Bone marrow (tissue), 2 donors: ENCODE results near the gene DTX2.
"Not testable (repeated sequence)": the region's sequence is repeated elsewhere in the genome, so short reads cannot be mapped to it uniquely, and the experiment has no call there.

Experiments
- DNase-seq, 2 donors: peaks; one replicate each; lab custom pipeline; 2025; lab: John Stamatoyannopoulos, UW

DTX2 gene

DNA sequence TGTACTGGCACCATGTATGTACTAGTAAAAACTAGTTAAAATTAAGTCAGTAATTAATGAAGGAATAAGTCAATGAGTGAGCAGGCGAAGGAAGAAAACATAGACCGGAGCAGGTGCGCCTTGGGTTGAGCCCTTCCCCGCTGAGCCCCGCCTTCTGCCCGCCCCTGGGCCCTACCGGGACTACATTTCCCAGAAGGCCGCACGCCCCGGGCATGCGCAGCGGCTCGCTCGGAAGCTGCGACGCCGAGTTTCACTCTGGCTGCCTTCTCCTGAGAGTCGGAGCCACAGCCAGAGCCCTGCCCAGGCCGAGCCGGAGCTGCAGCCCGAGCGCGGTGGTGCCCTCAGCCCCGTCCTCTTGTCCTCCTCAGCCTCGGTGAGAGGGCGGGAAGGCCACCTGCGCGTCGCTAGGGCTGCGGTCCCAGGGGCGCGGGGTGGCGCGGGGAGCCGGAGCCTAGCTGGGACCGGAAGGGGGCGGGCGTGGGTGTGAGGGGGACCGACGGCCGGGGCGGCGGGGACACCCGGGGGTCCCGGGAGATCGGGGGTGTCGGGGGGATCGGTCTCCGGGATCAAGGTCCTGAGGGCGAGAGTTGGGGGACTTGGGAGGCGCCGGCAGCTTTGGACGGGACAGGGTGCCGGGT lies at the start of gene DTX2:
TSS of gene DTX2 (plus strand) at position 246 of the 638 bp plus-strand sequence. CDS start 18,801 bp downstream, outside the sequence.
- not testable (repeated sequence) for DNase-seq

DNA sequence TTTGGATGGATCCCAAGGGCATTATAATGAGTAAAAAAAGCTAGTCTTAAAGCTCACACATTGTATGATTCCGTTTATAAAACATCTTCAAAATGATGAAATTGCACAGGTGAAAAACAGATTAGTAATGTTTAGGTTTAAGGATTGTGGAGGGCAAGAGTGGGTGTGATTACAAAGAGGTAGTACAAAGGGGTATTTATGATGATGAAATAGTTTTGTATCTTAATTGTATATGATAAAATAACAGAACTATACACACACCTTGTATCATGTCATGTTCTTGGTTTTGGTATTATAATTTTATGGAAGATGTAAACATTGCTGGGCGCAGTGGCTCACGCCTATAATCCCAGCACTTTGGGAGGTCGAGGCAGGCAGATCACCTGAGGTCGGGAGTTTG lies 49.3 kb upstream of the DTX2 start:
- no peak for DNase-seq

DNA sequence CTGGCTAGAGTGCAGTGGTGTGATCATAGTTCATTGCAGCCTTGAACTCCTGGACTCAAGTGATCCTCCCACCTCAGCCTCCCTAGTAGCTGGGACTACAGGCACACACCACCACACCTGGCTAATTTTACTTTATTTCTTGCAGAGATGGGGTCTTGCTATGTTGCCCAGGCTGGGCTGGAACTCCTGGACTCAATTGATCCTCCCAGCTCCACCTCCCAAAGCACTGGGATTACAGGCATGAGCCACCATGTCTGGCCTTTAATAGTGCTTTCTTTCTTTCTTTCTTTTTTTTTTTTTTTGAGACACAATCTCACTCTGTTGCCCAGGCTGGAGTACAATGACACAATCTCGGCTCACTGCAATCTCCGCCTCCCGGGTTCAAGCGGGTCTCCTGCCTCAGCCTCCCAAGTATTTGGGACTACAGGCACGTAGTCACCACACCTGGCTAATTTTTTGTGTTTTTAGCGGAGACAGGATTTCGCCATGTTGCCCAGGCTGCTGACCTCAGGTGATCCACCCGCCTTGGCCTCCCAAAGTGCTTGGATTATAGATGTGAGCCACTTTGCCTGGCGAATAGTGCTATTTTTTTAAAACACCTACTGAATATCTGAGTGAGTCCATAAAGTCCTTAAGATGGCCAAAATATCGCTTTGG lies 43.7 kb upstream of the DTX2 start:
- DNase-seq: not testable (repeated sequence)

DNA sequence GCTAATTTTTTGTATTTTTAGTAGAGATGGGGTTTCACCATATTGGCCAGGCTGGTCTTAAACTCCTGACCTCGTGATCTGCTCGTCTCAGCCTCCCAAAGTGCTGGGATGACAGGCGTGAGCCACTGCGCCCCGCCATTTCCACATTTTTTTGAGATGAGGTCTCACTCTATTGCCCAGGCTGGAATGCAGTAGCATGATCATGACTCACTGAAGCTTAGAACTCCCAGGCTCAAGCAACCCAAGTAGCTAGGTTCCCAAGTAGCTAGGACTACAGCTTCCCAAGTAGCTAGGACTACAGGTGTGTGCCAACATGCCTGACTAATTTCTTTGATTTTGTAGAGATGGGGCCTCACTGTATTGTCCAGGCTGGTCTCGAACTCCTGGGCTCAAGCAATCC lies 40.4 kb upstream of the DTX2 start:
- DNase-seq: not testable (repeated sequence)

DNA sequence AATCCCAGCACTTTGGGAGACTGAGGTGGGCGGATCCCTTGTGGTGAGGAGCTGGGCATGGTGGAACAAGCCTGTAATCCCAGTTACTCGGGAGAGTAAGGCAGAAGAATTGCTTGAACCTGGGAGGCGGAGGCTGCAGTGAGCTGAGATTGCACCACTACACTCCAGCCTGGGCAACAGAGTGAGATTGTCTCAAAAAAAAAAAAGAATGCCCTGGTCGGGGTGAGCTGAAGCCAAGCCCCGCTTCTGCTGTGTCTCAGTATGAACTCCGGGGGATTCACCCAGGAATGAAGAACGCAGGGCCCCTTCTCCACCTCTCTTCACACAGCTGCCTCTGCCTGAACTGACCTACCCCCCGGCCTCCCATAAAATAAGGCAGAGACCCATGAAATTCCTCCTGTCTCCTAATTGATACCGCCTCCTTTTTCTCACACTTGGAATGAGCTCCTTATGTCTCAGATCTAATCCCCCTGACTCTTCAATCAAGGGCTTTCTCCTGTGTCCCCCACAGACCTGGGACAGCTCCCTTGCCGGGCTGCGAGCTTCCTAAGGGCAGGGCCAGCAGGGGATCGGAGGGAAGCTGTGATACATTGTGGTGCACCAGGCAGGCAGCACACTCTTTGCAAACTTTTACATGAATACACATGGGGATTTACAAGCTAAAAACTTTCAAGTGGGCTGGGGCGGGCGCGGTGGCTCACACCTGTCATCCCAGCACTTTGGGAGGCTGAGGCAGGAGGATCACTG lies 37.7 kb upstream of the DTX2 start:
- DNase-seq: no peak

DNA sequence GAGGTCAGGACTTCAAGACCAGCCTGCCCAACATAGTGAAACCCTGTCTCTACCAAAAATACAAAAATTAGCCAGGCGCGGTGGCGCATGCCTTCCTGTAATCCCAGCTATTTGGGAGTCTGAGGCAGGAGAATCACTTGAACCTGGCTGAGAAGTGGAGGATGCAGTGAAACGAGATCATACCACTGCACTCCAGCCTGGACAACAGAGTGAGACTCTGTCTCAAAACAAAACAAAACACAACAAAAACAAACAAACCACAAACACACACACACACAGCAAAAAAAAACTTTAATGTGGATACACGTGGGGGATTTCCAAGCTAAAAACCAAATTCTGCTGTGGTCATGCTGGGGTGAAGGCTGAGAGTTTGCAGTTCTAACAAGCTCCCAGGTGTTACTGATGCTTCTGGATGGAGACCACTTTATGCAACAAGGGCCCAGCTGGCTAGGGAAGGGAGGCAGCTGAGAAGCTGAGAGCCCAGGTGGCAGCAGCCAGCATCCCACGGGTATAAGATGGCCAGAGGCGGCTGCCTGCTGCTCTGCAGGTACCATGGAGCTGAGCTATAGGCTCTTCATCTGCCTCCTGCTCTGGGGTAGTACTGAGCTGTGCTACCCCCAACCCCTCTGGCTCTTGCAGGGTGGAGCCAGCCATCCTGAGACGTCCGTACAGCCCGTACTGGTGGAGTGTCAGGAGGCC lies 36.9 kb upstream of the DTX2 start, which contains the start of gene ZP3:
TSS of gene ZP3 (plus strand) at position 538 of the 699 bp plus-strand sequence. CDS start at position 553, 15 bp downstream.
- no peak for DNase-seq

DNA sequence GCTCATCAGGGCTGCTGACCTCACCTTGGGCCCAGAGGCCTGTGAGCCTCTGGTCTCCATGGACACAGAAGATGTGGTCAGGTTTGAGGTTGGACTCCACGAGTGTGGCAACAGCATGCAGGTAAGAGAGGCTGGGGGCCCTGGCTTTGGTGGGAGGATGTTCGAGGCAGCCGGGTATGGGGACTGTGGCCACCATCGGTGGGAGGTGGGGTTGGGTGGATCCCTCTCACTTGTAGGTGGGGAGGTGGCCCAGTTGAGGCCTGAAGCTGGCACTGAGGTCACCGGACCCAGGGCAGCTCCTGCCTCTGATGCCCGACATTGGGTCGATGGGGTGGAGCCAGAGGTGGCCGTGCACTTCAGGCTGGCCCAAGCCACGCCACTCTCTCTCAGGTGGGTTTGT lies 36.4 kb upstream of the DTX2 start:
- no peak for DNase-seq

DNA sequence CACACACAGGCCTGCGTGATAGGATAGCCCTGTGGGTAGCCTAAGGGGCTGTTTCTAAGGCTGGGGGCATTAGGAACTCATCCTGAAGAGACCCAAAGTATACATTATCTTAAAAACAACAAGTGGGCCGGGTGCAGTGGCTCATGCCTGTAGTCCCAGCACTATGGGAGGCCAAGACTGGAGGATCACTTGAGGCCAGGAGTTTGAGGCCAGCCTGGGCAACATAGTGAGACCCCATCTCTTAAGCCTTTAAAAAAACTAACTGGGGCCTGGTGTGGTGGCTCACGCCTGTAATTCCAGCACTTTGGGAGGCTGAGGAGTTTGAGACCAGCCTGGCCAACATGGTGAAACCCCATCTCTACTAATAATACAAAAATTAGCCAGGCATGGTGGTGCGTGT lies 36.0 kb upstream of the DTX2 start:
- not testable (repeated sequence) for DNase-seq

DNA sequence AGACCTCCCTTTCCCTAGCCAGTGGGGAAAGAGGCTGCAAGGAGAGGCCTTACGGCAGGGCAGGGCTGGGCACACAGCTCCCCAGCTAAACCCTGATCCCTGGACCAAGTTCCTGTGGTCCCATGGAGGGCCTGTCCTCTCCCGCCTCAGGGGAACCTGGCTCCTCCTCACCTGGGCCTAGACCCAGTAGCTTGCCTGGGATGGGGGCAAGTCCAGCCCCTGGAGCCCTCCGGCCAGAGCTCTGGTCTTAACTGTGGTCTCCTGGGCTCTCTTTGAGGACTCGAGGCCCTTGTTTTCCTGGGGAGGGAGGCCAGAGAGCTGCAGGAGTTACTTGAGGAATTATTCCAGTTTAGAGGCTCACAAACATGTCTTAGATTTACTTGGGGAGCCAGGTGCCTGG lies 35.3 kb upstream of the DTX2 start:
- no peak for DNase-seq

DNA sequence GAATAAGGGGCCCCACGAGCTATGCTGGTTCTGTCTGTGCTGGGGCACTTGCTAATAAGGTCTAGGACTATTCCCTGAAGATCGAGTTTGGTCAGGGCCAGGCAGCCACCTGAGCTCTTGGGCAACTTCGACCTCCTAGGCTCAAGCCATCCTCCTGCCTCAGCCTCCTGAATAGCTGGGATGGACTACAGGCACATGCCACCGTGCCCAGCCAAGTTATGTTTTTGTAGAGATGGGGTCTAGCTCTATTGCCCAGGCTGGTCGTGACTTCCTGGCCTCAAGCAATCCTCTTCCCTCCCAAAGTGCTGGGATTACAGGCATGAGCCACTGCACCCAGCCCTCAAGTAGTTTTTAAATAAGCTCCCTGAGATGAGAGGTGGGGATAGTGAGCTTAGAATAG lies 33.9 kb upstream of the DTX2 start:
- DNase-seq: no peak

DNA sequence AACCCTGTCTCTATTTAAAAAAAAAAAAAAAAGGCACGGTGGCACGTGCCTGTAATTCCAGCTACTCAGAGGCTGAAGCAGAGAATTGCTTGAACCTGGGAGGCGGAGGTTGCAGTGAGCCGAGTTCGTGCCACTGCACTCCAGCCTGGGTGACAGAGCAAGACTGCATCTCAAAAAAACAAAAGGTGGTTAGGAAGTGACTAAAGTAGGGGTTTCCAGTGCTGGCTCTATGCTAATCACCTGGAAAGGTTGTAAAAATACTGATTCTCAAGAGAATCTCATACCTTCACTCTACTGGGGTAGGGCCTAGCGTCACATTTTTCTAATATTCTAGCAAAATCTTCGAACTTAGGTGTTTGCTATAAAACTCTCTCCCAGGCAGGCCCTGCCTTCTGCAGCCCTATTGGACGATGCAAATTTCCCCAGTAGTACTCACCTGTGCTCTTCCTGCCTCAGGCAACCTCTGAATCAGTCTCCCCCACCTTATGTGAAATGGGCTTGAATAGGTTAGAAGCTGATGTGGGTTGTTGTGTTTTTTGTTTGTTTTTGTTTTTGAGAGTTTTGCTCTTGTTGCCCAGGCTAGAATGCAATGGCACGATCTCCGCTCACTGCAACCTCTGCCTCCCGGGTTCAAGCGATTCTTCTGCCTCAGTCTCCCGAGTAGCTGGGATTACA lies 33.2 kb upstream of the DTX2 start:
- DNase-seq: no peak

DNA sequence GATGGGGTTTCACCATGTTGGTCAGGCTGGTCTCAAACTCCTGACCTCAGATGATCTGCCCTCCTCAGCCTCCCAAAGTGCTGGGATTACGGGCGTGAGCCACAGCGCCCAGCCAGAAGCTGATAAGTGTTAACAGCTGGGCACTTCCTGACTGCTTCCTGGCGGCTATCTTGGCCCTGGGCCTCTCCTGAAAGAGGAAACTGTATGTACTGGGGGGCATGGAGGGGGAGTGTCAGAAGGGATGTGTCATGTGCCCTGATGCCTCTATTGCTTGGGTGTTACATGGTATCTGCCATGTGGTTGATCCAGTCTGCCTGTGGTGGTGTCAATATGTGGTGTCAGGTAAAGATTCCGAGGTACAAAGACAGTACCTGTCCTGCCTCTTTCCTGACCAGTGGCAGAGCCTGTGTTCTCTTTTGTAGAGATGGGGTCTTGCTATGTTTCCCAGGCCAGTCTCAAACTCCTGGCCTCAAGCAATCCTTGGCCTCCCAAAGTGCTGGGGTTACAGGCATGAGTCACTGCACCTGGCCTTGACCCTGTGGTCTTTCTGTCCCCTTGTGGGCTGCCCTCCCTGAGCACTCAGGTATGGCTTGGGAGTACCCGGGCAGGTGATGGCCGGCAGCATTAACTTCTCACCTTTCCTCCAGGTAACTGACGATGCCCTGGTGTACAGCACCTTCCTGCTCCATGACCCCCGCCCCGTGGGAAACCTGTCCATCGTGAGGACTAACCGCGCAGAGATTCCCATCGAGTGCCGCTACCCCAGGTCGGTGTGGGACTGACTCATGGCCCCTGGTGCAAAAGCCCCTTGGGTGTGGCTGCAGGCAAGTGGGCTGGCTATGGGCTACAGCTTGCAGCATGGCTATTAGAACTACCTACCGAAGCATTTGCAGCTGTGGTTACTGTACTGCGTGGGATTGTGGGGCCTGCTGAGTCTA lies 32.4 kb upstream of the DTX2 start:
- peak in 1 of 2 donors; percentile 46 for DNase-seq

DNA sequence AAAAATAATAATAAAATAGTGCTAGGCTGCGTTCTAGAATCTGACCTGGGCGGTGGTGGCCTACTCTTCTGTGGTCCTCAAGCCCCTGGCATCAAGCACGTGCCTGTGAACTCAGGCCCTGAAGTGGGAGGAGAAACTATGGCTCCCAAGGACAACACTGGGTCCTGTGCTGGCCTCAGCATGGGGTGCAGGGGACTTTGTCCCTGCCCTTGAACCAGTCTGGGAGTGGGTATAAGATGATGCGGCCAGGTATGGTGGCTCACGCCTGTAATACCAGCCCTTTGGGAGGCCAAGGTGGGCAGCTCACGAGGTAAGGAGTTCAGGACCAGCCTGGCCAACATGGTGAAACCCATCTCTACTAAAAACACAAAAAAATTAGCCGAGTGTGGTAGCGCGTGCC lies 31.3 kb upstream of the DTX2 start:
- DNase-seq: no peak

DNA sequence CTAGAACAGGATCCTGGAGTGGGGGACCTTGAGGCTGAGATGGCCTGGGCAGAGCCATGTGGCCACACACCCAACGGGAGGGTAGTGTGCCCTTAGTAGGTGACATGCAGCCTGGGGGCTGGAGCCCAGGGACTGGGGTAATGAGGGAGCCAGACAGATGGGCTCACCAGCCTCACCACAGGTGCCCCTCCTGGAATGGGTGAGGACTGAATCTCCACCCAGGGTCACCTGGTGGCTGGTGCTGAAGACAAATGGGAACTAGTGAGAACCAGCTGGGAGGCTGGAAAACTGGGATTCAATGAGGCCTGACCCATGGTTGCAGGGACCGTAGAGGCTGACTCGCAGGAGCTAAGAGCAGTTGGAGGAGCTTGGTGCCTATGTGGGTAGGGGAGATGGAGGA lies 30.7 kb upstream of the DTX2 start:
- no peak for DNase-seq

DNA sequence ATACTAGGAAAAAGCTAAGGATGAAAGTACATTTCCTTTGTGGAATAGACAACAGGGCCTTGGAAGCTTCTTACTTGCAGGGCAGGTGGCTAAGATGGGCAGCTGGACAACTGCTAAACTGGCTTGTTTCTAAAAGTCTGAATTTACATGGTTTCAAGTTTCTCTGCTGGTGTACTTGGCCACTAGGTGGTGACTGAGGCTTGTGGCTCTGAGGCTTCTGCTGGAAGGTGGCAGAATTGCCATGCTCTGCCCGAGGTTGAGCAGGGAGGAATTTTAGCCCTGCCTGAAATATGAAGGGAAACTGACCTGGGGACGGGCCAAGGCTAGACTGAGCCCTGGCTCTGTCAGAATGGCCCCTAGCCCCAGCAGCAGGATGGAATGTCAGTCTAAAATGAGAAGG lies 23.6 kb upstream of the DTX2 start:
- peak; percentile 11 to 81 for DNase-seq

DNA sequence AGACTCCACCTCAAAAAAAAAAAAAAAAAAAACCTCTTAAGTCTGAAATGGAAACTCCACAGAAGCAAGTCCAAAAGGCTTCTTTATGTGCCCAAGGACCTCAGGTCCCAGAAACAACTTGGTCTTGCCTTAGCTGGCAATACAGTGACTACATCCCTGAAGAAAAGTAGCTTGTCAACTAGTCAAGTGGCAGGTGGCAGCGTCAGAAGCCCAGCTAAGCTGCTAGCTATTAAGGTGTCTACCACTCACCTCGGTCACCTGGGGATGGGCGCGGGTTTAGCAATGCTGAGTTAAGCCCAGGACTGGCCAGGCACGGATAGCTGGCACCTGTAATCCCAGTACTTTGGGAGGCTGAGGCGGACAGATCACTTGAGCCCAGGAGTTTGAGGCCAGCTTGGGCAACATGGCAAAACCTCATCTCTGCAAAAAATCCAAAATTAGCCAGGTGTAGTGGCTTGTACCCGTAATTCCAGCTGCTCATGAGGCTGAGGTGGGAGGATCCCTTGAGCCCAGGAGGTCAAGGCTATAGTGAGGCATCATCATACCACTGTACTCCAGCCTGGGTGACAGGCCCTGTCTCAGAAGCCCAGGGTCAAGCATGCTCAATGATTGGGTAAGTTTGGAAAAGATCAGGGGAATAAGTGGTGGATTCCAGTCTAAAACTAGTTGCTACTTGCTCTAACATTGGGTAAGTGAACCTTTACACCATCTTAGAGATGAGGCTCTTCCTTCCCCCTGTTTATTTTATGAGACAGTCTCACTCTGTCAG lies 22.2 kb upstream of the DTX2 start:
- not testable (repeated sequence) for DNase-seq

DNA sequence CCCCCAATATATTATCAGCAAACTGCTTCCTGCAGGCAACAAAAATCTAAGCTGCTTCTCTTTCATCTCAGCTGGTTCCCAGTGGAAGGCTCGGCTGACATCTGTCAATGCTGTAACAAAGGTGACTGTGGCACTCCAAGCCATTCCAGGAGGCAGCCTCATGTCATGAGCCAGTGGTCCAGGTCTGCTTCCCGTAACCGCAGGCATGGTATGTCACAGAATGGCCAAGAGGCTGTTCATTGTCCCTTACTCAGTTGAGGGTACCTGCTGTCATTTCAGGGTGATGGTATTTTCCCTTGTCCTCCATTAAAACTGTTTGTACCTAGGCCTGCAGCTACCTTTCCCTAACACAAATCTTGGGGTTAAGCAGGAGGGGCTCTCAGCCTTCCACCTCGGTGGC lies 21.1 kb upstream of the DTX2 start:
- DNase-seq: not testable (repeated sequence)

DNA sequence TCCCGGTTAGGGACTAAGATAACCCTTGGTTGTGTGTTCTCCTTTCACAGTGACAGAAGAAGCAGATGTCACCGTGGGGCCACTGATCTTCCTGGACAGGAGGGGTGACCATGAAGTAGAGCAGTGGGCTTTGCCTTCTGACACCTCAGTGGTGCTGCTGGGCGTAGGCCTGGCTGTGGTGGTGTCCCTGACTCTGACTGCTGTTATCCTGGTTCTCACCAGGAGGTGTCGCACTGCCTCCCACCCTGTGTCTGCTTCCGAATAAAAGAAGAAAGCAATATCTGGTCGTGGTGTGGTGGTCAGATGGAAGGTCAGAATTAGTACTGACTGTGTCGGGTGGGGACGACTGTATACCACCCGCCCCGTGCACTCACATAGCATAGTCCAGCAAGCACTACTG lies 19.7 kb upstream of the DTX2 start:
- DNase-seq: not testable (repeated sequence)

DNA sequence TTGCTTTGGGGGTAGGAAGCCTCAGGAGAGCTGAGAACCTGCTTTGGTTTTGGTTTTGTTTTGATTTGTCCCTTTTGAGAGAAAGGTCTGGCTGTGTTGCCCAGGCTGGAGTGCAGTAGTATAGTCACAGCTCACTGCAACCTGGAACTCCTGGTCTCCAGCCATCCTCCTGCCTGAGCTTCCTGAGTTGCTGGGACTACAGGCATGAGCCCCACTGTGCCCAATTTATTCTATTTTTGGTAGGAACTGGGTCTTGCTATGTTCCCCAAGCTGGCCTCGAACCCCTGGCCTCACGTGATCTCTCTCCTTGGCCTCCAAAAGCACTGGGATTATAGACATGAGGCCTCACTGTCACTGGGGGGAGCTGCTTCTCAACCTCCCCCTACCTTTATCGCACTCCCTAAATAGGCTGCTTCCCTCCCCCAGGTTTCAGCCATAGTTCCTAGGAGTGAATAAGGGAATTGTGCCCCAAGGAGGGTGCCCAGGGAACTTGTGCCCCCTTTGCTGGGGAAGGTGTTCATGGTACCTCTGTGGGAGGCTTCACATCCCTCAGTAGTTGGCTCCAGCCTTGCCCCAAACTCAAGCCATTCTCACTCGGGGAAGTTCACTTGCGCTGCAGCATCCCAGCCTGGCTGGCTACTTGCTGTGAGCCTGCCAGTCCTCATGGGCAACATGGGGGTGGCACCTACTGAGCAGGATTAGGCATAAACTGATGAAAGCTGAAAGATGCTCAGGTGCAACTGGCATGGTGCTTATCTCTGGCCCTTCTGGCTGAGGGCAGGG lies 18.7 kb upstream of the DTX2 start:
- DNase-seq: not testable (repeated sequence)
